ENCODE data around the gene NPPC.

DNA sequence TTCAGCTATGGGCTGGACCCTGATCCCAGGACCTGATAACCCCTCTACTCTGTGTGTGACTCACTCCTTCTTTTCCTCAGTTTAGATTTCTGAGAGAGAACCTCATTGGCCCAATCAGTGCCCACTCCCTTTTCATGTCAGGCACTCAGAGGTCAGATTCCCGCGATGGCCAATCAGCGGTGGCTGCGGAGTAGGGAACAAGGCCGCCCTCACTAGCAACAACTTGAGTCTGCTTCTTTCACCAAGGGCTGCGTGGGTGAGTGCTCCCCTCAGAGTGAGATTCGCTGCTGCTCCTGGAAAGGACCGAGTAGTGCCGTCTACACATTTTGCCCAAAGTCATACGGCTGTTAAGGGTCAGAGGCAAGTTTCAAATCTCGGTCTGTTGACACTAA lies 34.7 kb downstream of the NPPC start:
- TF ChIP-seq EZH2phosphoT487 (IDR thresholded peaks at IDR 0.05; ENCODE audit: insufficient read depth, low read depth) (no peak), EZH2 (IDR thresholded peaks at IDR 0.05; ENCODE audit: insufficient read depth, poor library complexity, severe bottlenecking) (no peak)

Data from GM23248 (cell line).